ENCODE measurements around the gene KDM4B.

The KDM4B gene

DNA sequence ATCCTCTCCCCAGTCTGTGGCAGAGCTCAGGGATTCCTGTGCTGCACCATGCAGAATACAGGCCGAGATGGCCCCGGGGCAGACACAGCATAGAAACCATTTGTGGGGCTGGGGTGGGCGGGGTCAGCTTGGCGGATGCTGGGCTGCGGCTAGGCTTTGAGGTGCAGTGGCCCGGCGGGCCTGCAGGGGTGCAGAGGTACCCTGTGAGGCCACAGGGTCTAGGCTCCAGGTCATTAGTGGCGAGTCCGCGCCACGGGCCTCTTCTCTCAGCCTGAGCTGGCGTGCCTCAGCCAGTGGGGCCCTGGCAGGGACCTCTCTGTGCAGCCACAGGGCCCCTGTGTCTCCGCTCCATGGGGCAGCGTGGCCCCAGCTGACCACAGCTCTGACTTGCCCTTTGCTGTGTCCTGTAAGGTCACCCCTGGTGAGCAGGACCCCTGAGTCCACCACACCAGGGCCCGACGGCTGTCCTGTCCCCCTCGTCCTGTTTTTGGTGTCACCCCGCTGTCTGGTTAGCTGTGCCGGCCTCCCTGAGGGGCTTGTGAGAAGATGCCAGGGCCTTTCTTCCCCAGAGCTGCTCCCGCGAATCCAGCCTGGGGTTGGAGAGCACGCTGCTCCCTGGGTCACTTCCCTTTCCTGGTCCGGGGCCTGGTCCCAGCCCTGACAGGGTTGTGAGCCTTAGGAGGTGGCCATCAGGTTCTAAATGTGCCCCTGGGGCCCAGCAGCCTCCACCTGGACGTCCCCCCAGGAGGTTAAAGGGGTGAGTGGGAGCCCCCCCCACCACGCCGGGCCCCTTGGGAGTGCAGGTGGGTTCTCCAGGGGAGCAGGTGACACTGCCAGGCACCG lies 12.1 kb downstream of the KDM4B start:
- TF ChIP-seq, protein P1, sequence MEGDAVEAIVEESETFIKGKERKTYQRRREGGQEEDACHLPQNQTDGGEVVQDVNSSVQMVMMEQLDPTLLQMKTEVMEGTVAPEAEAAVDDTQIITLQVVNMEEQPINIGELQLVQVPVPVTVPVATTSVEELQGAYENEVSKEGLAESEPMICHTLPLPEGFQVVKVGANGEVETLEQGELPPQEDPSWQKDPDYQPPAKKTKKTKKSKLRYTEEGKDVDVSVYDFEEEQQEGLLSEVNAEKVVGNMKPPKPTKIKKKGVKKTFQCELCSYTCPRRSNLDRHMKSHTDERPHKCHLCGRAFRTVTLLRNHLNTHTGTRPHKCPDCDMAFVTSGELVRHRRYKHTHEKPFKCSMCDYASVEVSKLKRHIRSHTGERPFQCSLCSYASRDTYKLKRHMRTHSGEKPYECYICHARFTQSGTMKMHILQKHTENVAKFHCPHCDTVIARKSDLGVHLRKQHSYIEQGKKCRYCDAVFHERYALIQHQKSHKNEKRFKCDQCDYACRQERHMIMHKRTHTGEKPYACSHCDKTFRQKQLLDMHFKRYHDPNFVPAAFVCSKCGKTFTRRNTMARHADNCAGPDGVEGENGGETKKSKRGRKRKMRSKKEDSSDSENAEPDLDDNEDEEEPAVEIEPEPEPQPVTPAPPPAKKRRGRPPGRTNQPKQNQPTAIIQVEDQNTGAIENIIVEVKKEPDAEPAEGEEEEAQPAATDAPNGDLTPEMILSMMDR (IDR thresholded peaks at IDR 0.05; ENCODE audit: poor library complexity, severe bottlenecking): no peak
- ATAC-seq (ENCODE audit: low read depth) (no peak), DNase-seq (ENCODE audit: low spot score) (no peak)
- Histone ChIP-seq H3K9me3 (ENCODE audit: severe bottlenecking) (no peaks in the 10 kb centered on the region), H3K36me3 (ENCODE audit: low read depth) (no peaks in the 10 kb centered on the region), H3K27ac (ENCODE audit: poor library complexity, severe bottlenecking) (no peak overlapping the region), H3K4me3 (ENCODE audit: severe bottlenecking) (no peak overlapping the region), H3K4me1 (ENCODE audit: insufficient read depth, poor library complexity, severe bottlenecking) (peaks cover 21% of the 10 kb centered on the region), H3K27me3 (ENCODE audit: insufficient read depth, poor library complexity, severe bottlenecking) (no peaks in the 10 kb centered on the region)

DNA sequence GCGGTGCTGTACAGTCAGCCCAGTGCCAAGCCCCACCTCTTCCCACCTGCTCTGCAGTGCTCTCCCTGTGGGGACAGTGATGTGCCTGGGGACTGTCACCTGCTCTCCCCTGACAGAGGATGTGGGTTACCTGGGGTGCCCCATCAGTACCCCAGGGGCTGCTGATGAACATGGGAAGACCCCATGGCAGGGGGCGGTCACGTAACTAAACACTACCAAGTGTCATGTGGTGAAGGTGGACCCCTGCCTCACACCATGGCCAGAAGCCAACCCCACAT lies 12.7 kb downstream of the KDM4B start:
- Histone ChIP-seq H3K9me3 (ENCODE audit: severe bottlenecking) (no peaks in the 10 kb centered on the region), H3K27me3 (ENCODE audit: insufficient read depth, poor library complexity, severe bottlenecking) (no peaks in the 10 kb centered on the region), H3K27ac (ENCODE audit: poor library complexity, severe bottlenecking) (no peak overlapping the region), H3K36me3 (ENCODE audit: low read depth) (no peaks in the 10 kb centered on the region), H3K4me3 (ENCODE audit: severe bottlenecking) (no peak overlapping the region), H3K4me1 (ENCODE audit: insufficient read depth, poor library complexity, severe bottlenecking) (peaks cover 16% of the 10 kb centered on the region)
- TF ChIP-seq, protein P1 (IDR thresholded peaks at IDR 0.05; ENCODE audit: poor library complexity, severe bottlenecking): no peak
- no peak for ATAC-seq (ENCODE audit: low read depth)
- no peak for DNase-seq (ENCODE audit: low spot score)

DNA sequence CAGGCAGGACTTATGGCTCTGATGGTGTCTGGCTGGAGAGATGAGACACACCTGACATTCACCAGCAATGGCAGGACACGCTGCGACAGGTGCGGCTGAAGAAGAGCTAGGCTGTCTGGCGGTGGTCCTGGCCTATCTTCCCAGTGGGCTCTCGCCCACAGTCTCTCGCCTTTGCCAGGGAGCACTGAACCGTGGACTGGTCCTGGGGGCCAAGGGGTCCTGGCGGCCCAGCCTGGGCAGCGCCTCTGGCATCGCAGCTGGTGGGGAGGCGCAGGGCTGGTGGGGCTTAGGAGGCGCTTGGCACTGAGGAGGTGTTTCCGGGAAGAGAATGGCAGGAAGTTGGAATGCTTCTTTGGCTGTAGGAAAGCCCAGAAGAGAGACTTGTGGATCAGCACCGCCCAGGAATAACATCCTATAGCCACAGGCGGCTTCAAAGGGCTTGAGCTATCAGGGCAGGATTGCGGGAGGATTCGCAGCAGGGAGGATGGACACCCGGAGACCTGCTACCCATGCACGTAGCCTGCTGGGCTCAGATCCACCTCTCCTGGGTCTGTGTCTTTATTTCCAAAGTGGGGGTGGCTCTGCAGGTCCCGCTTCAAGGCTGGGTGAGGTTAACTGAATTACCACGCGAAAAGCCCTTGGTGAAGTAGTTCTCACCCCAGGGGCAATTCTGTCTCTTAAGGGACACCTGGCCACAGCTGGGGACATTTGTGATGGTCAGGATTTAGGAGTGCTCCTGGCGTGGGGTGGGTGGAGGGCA lies 14.6 kb downstream of the KDM4B start:
- Histone ChIP-seq H3K36me3 (ENCODE audit: low read depth) (no peaks in the 10 kb centered on the region), H3K4me1 (ENCODE audit: insufficient read depth, poor library complexity, severe bottlenecking) (no peaks in the 10 kb centered on the region), H3K4me3 (ENCODE audit: severe bottlenecking) (no peak overlapping the region), H3K27me3 (ENCODE audit: insufficient read depth, poor library complexity, severe bottlenecking) (no peaks in the 10 kb centered on the region), H3K9me3 (ENCODE audit: severe bottlenecking) (no peaks in the 10 kb centered on the region), H3K27ac (ENCODE audit: poor library complexity, severe bottlenecking) (no peak overlapping the region)
- TF ChIP-seq, protein P1 (IDR thresholded peaks at IDR 0.05; ENCODE audit: poor library complexity, severe bottlenecking): no peak
- DNase-seq (ENCODE audit: low spot score): no peak
- no peak for ATAC-seq (ENCODE audit: low read depth)

DNA sequence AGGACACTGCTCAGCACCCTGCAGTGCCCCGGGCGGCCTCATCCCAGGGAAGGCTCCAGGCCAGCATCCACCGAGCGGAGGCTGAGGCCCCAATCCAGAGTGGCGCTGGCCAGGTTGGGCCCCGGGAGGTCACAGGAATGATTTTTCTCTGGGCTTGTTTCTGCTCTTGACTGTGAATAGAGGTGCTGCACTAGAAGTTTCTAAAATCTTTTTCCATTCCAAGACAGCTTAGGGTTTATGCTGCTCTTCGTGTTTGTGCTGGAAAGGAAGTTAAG lies 15.1 kb downstream of the KDM4B start:
- DNase-seq (ENCODE audit: low spot score) (no peak), ATAC-seq (ENCODE audit: low read depth) (no peak)
- H3K27me3 ChIP-seq (ENCODE audit: insufficient read depth, poor library complexity, severe bottlenecking): no peaks in the 10 kb centered on the region
- H3K27ac ChIP-seq (ENCODE audit: poor library complexity, severe bottlenecking): no peak overlapping the region
- H3K36me3 ChIP-seq (ENCODE audit: low read depth): no peaks in the 10 kb centered on the region
- no peaks in the 10 kb centered on the region for H3K4me1 ChIP-seq (ENCODE audit: insufficient read depth, poor library complexity, severe bottlenecking)
- no peak overlapping the region for H3K4me3 ChIP-seq (ENCODE audit: severe bottlenecking)
- no peaks in the 10 kb centered on the region for H3K9me3 ChIP-seq (ENCODE audit: severe bottlenecking)
- TF ChIP-seq, protein P1 (IDR thresholded peaks at IDR 0.05; ENCODE audit: poor library complexity, severe bottlenecking): no peak

DNA sequence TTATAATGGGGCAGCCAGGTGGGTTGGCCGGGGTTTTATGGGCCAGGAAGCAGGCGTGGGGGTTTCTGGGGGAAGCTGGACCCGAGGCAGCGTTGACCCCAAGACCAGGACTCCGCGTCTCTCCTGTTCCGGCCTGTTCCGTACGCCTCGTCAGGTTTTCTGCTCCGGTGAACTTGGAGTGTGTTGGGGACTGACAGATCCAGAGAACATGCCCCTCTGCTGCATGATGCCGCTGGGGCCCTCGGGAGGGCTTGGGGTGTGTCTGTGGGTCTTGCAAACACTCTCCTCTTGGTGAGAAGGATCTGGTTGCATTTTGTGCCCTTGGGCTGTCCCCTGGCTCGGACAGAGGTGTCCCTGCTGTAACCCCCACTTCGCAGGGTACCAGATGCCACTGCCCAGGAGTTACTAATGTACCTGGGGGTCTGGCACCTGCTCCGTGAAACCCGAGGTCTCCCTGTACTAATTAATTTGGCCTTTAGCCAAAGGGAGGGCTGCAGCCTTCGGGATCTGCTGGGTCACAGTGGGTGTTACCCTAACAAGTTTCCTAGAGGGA lies 15.6 kb downstream of the KDM4B start:
- Histone ChIP-seq H3K27me3 (ENCODE audit: insufficient read depth, poor library complexity, severe bottlenecking) (no peaks in the 10 kb centered on the region), H3K9me3 (ENCODE audit: severe bottlenecking) (no peaks in the 10 kb centered on the region), H3K4me3 (ENCODE audit: severe bottlenecking) (no peak overlapping the region), H3K27ac (ENCODE audit: poor library complexity, severe bottlenecking) (no peak overlapping the region), H3K4me1 (ENCODE audit: insufficient read depth, poor library complexity, severe bottlenecking) (no peaks in the 10 kb centered on the region), H3K36me3 (ENCODE audit: low read depth) (no peaks in the 10 kb centered on the region)
- DNase-seq (ENCODE audit: low spot score): no peak
- ATAC-seq (ENCODE audit: low read depth): no peak
- TF ChIP-seq, protein P1 (IDR thresholded peaks at IDR 0.05; ENCODE audit: poor library complexity, severe bottlenecking): no peak
